A549 (cell line): ENCODE data around the gene PEAK3. TPM values are rescaled to one million over a fixed set of nuclear protein-coding genes. Genes with fewer than 3 reads are reported as not detected.

Experiments
- ATAC-seq, 2 experiments: fragments of 200-7000 bp in 1 of 2; fragments of >200 bp in 1 of 2; cut with Nextera tagmentation in 1 of 2; cut with Tn5 transposase in 1 of 2; 3 replicates each; pipeline versions ENCODE4 v1.8.0 to v1.9.1; 2018 to 2020; ENCODE audit warnings: mild to moderate bottlenecking in 1 of 2, moderate library complexity in 1 of 2
- CTCF ChIA-PET: fragments of 300-600 bp; sonication (Branson Sonifier 250); formaldehyde crosslinking; extraction: SDS; loops from one replicate; lab custom pipeline; 2021; ENCODE audit warnings: antibody characterized with exemption, inconsistent platforms; lab: Yijun Ruan, JAX
- POLR2A ChIA-PET: fragments of 350-600 bp; formaldehyde crosslinking; extraction: SDS; loops from one replicate; lab custom pipeline; 2021; ENCODE audit warnings: antibody characterized with exemption, inconsistent platforms; lab: Yijun Ruan, JAX
- DNase-seq, 2 experiments: peaks; one replicate each; pipeline versions ENCODE4 v3.0.0 to v3.0.0-alpha.2; 2011 to 2016; ENCODE audit warnings: low read depth in 1 of 2, low spot score in 1 of 2
- FAIRE-seq: peaks from 2 replicates; lab custom pipeline; 2011; peaks lifted over from hg19 to GRCh38; lab: Jason Lieb, UNC
- H3K27ac ChIP-seq, 2 experiments: fragments of >200 bp; sonication (Bioruptor Twin); formaldehyde crosslinking; 3 replicates each; pipeline ENCODE4 v1.5.1; 2016 to 2017
- H3K4me1 ChIP-seq: fragments of >200 bp; sonication (Bioruptor Twin); formaldehyde crosslinking; 3 replicates; pipeline ENCODE4 v1.6.1; 2016
- H3K4me2 ChIP-seq: fragments of >200 bp; sonication (Bioruptor Twin); formaldehyde crosslinking; 3 replicates; pipeline ENCODE4 v1.6.1; 2016
- H3K4me3 ChIP-seq: fragments of >200 bp; sonication (Bioruptor Twin); formaldehyde crosslinking; 3 replicates; pipeline ENCODE4 v1.5.1; 2016
- H3K9me3 ChIP-seq: fragments of >200 bp; sonication (Bioruptor Twin); formaldehyde crosslinking; 3 replicates; pipeline ENCODE4 v1.6.1; 2016
- BHLHE40 ChIP-seq: IDR thresholded peaks from 2 replicates; pipeline ENCODE4 v1.6.1; 2012; ENCODE audit warnings: low read depth, low read length, inconsistent platforms
- CHD2 ChIP-seq: fragments of 150-350 bp; IDR thresholded peaks from 2 replicates; pipeline ENCODE4 v1.6.1; 2014; ENCODE audit warnings: low read length; ENCODE audit not compliant: partially characterized antibody
- CHD4 ChIP-seq: fragments of 200-600 bp; sonication (generic); IDR thresholded peaks from 2 replicates; pipeline ENCODE4 v1.6.1; 2016; ENCODE audit warnings: antibody characterized with exemption, mild to moderate bottlenecking, borderline replicate concordance
- EHMT2 ChIP-seq: fragments of 200-600 bp; sonication (generic); IDR thresholded peaks from 2 replicates; pipeline ENCODE4 v1.6.1; 2016; ENCODE audit warnings: antibody characterized with exemption, low read depth, mild to moderate bottlenecking, moderate library complexity
- ESRRA ChIP-seq: fragments of 150-350 bp; IDR thresholded peaks from 2 replicates; pipeline ENCODE4 v1.6.1; 2014; ENCODE audit warnings: mild to moderate bottlenecking, low read length, borderline replicate concordance
- FOXS1 ChIP-seq: fragments of 250-450 bp; sonication (Bioruptor Pico); IDR thresholded peaks from 2 replicates; pipeline ENCODE4 v1.5.0; 2020; ENCODE audit warnings: mild to moderate bottlenecking, moderate library complexity
- GATA3 ChIP-seq: IDR thresholded peaks from 2 replicates; pipeline ENCODE4 v1.6.1; 2012; ENCODE audit warnings: borderline replicate concordance
- HDAC2 ChIP-seq: fragments of 200-600 bp; sonication (generic); IDR thresholded peaks from 2 replicates; pipeline ENCODE4 v1.6.1; 2016
- HOXA7 ChIP-seq: fragments of 250-450 bp; sonication (Bioruptor Pico); IDR thresholded peaks from 2 replicates; pipeline ENCODE4 v1.5.0; 2020; ENCODE audit warnings: mild to moderate bottlenecking, moderate library complexity
- HOXB5 ChIP-seq: fragments of 250-450 bp; sonication (Bioruptor Pico); IDR thresholded peaks from 2 replicates; pipeline ENCODE4 v1.5.0; 2020; ENCODE audit warnings: mild to moderate bottlenecking, moderate library complexity
- JUN ChIP-seq, 2 experiments: fragments of >200 bp; sonication (Bioruptor Twin); formaldehyde crosslinking; IDR thresholded peaks; 2 replicates in 1 of 2; 3 replicates in 1 of 2; pipeline ENCODE4 v1.6.1; 2016 to 2017
- KDM1A ChIP-seq: fragments of 200-600 bp; sonication (generic); IDR thresholded peaks from 2 replicates; pipeline ENCODE4 v1.6.1; 2016; ENCODE audit warnings: low read depth, mild to moderate bottlenecking
- KDM5A ChIP-seq: fragments of 200-600 bp; sonication (generic); IDR thresholded peaks from 2 replicates; pipeline ENCODE4 v1.6.1; 2016; ENCODE audit warnings: antibody characterized with exemption, mild to moderate bottlenecking
- NR3C1 ChIP-seq: fragments of >200 bp; sonication (Bioruptor Twin); formaldehyde crosslinking; IDR thresholded peaks from 3 replicates; pipeline ENCODE4 v1.6.1; 2017
- PHF8 ChIP-seq: fragments of 200-600 bp; sonication (generic); IDR thresholded peaks from 2 replicates; pipeline ENCODE4 v1.6.1; 2016; ENCODE audit warnings: low read depth, mild to moderate bottlenecking, antibody characterized with exemption, moderate library complexity, borderline replicate concordance
- POLR2A ChIP-seq: IDR thresholded peaks from 2 replicates; pipeline ENCODE4 v1.6.1; 2012; ENCODE audit warnings: mild to moderate bottlenecking, low read length
- RCOR1 ChIP-seq: fragments of 150-350 bp; IDR thresholded peaks from 2 replicates; pipeline ENCODE4 v1.6.1; 2014; ENCODE audit warnings: antibody characterized with exemption, low read length, low read depth
- RNF2 ChIP-seq: fragments of 200-600 bp; sonication (generic); IDR thresholded peaks from 2 replicates; pipeline ENCODE4 v1.6.1; 2016; ENCODE audit warnings: low read depth, mild to moderate bottlenecking, antibody characterized with exemption, moderate library complexity, borderline replicate concordance
- TFCP2L1 ChIP-seq: fragments of 250-450 bp; sonication (Bioruptor Pico); IDR thresholded peaks from 2 replicates; pipeline ENCODE4 v1.5.0; 2021; ENCODE audit warnings: mild to moderate bottlenecking
- ZNF302 ChIP-seq: fragments of 250-450 bp; sonication (Bioruptor Pico); IDR thresholded peaks from 2 replicates; pipeline ENCODE4 v1.9.0; 2021; ENCODE audit warnings: inconsistent platforms, mild to moderate bottlenecking, moderate library complexity
- ZSCAN20 ChIP-seq: fragments of 250-450 bp; sonication (Bioruptor Pico); IDR thresholded peaks from 2 replicates; pipeline ENCODE4 v1.8.0; 2022; ENCODE audit warnings: mild to moderate bottlenecking, moderate library complexity
- WGBS: methylation state at CpG from one replicate; pipeline ENCODE4 v1.1.6; 2017; ENCODE audit errors: missing lambda C conversion rate; 5-methylcytosine and 5-hydroxymethylcytosine counted together
- polyA plus RNA-seq, 4 experiments: library from polyadenylated mRNA; depleted of rRNA in 3 of 4; stranded (reverse); fragments of >200 nt; fragmentation: RNase III in 1 of 4; extraction: RNeasy Plus Mini Kit Qiagen cat#74134 plus additional on column Dnase treatment in 1 of 4; gene quantifications; 2 replicates in 3 of 4; 3 replicates in 1 of 4; pipeline ENCODE4 v1.2.3, GENCODE V29; 2011 to 2017
- TF ChIP-seq, protein P1 (sequence below): fragments of >200 bp; sonication (Bioruptor Twin); formaldehyde crosslinking; IDR thresholded peaks from 3 replicates; pipeline ENCODE4 v1.6.1; 2016
- TF ChIP-seq, protein P2 (sequence below): IDR thresholded peaks from 2 replicates; pipeline ENCODE4 v1.6.1; 2012
- TF ChIP-seq, protein P3 (sequence below): fragments of >200 bp; sonication (Bioruptor Twin); formaldehyde crosslinking; IDR thresholded peaks from 3 replicates; pipeline ENCODE4 v1.5.1; 2016
- TF ChIP-seq, protein P4 (sequence below): IDR thresholded peaks from 2 replicates; pipeline ENCODE4 v1.6.1; 2012
- TF ChIP-seq, protein P5 (sequence below): fragments of 200-600 bp; sonication (generic); IDR thresholded peaks from 2 replicates; pipeline ENCODE4 v1.6.1; 2016; ENCODE audit warnings: antibody characterized with exemption, mild to moderate bottlenecking, moderate library complexity
- TF ChIP-seq, protein P6 (sequence below): fragments of >200 bp; sonication (Bioruptor Twin); formaldehyde crosslinking; IDR thresholded peaks from 2 replicates; pipeline ENCODE4 v1.6.1; 2016
- TF ChIP-seq, protein P7 (sequence below): IDR thresholded peaks from 2 replicates; pipeline ENCODE4 v1.6.1; 2012; ENCODE audit warnings: low read depth, borderline replicate concordance
- TF ChIP-seq, protein P8 (sequence below): fragments of 450-650 bp; IDR thresholded peaks from 2 replicates; pipeline ENCODE4 v1.6.1; 2014; ENCODE audit warnings: antibody characterized with exemption

The PEAK3 gene
- polyA plus RNA-seq, 2 of the 4 experiments (the other 2 are of a cell fraction), result not detected

DNA sequence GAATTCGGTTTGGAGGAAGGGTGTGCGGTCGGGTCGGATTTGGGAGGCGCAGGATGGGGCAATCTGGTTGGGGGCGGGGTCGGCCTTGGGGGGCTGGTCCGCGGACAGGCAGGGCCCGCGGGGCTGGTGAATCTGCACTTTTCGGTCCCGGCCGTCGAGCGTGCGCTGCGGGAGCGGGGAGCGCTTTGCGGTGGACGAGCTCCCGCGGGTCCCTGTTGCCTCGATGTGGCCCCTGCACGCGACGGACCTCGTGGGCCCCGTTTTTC lies 11.9 kb downstream of the PEAK3 start (continued):
- TF ChIP-seq RNF2, result no peak
- no peak for TF ChIP-seq RCOR1

DNA sequence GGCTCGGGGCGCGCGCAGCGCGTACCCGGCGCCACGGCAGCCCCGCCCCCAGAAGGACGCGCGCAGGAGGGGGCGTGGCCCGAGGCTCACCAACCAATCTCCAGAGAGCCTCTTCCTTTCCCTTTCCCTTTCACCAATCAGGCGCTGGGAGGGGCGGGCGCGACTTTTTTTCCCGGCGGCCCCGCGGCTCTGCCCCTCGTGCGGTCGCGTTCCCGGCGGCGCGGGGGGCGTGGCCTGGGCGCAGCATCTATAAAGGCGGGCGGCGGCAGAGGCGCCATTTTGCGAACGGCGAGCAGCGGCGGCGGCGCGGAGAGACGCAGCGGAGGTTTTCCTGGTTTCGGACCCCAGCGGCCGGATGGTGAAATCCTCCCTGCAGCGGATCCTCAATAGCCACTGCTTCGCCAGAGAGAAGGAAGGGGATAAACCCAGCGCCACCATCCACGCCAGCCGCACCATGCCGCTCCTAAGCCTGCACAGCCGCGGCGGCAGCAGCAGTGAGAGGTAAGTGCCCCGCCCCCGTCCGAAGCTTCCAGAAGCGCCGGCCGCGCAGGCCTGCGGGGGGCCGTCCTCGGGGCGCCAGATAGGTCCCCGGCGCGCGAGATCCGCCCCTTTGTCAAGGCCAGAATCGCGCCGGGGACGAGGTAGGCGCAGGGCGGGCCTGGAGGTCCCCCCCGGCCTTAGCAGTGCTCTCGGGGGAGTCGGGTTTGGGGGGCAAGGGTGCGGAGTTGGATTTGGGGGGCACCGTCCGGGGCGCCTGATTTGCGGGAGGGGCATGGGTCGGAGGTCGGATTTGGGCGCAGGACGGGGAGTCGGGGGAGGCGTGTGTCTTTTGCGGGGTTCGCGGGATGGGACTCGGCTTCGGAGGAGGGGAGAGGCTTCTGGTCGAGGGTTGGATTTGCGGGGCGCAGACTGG lies 12.5 kb downstream of the PEAK3 start:
- POLR2A ChIA-PET, result no interaction called here
- WGBS, result 0% methylated on average over 5 of the region's 103 CpGs
- TF ChIP-seq, protein P1, sequence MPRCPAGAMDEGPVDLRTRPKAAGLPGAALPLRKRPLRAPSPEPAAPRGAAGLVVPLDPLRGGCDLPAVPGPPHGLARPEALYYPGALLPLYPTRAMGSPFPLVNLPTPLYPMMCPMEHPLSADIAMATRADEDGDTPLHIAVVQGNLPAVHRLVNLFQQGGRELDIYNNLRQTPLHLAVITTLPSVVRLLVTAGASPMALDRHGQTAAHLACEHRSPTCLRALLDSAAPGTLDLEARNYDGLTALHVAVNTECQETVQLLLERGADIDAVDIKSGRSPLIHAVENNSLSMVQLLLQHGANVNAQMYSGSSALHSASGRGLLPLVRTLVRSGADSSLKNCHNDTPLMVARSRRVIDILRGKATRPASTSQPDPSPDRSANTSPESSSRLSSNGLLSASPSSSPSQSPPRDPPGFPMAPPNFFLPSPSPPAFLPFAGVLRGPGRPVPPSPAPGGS, result peak; percentile 95
- TF ChIP-seq, protein P2, sequence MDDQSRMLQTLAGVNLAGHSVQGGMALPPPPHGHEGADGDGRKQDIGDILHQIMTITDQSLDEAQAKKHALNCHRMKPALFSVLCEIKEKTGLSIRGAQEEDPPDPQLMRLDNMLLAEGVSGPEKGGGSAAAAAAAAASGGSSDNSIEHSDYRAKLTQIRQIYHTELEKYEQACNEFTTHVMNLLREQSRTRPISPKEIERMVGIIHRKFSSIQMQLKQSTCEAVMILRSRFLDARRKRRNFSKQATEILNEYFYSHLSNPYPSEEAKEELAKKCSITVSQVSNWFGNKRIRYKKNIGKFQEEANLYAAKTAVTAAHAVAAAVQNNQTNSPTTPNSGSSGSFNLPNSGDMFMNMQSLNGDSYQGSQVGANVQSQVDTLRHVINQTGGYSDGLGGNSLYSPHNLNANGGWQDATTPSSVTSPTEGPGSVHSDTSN, result no peak
- TF ChIP-seq, protein P3, sequence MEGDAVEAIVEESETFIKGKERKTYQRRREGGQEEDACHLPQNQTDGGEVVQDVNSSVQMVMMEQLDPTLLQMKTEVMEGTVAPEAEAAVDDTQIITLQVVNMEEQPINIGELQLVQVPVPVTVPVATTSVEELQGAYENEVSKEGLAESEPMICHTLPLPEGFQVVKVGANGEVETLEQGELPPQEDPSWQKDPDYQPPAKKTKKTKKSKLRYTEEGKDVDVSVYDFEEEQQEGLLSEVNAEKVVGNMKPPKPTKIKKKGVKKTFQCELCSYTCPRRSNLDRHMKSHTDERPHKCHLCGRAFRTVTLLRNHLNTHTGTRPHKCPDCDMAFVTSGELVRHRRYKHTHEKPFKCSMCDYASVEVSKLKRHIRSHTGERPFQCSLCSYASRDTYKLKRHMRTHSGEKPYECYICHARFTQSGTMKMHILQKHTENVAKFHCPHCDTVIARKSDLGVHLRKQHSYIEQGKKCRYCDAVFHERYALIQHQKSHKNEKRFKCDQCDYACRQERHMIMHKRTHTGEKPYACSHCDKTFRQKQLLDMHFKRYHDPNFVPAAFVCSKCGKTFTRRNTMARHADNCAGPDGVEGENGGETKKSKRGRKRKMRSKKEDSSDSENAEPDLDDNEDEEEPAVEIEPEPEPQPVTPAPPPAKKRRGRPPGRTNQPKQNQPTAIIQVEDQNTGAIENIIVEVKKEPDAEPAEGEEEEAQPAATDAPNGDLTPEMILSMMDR, result no peak
- no peak for TF ChIP-seq HOXA7 (CRISPR knock-in tag)
- TF ChIP-seq, protein P4, sequence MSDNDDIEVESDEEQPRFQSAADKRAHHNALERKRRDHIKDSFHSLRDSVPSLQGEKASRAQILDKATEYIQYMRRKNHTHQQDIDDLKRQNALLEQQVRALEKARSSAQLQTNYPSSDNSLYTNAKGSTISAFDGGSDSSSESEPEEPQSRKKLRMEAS, result peak; percentile 70
- TF ChIP-seq JUN (IDR thresholded peaks at IDR 0.05), result peak; percentile 95 to 98
- TF ChIP-seq TFCP2L1 (CRISPR knock-in tag), result no peak; the same call in 1 of the 2 replicates
- no peak for TF ChIP-seq HOXB5 (CRISPR knock-in tag)
- TF ChIP-seq POLR2A, result peak; percentile 93
- TF ChIP-seq CHD4, result no peak
- TF ChIP-seq, protein P5, sequence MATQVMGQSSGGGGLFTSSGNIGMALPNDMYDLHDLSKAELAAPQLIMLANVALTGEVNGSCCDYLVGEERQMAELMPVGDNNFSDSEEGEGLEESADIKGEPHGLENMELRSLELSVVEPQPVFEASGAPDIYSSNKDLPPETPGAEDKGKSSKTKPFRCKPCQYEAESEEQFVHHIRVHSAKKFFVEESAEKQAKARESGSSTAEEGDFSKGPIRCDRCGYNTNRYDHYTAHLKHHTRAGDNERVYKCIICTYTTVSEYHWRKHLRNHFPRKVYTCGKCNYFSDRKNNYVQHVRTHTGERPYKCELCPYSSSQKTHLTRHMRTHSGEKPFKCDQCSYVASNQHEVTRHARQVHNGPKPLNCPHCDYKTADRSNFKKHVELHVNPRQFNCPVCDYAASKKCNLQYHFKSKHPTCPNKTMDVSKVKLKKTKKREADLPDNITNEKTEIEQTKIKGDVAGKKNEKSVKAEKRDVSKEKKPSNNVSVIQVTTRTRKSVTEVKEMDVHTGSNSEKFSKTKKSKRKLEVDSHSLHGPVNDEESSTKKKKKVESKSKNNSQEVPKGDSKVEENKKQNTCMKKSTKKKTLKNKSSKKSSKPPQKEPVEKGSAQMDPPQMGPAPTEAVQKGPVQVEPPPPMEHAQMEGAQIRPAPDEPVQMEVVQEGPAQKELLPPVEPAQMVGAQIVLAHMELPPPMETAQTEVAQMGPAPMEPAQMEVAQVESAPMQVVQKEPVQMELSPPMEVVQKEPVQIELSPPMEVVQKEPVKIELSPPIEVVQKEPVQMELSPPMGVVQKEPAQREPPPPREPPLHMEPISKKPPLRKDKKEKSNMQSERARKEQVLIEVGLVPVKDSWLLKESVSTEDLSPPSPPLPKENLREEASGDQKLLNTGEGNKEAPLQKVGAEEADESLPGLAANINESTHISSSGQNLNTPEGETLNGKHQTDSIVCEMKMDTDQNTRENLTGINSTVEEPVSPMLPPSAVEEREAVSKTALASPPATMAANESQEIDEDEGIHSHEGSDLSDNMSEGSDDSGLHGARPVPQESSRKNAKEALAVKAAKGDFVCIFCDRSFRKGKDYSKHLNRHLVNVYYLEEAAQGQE, result 0 out of 2 replicates have a peak, but pooled peaks have one; percentile 16
- no peak for TF ChIP-seq NR3C1
- no peak for TF ChIP-seq FOXS1
- TF ChIP-seq, protein P6, sequence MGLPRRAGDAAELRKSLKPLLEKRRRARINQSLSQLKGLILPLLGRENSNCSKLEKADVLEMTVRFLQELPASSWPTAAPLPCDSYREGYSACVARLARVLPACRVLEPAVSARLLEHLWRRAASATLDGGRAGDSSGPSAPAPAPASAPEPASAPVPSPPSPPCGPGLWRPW, result no peak
- TF ChIP-seq KDM1A, result no peak
- peak; percentile 44; the same call in 1 of the 2 replicates for TF ChIP-seq HDAC2
- no peak for TF ChIP-seq ZSCAN20 (CRISPR knock-in tag)
- no peak for TF ChIP-seq BHLHE40
- TF ChIP-seq CHD2, result peak; percentile 11
- TF ChIP-seq, protein P7, sequence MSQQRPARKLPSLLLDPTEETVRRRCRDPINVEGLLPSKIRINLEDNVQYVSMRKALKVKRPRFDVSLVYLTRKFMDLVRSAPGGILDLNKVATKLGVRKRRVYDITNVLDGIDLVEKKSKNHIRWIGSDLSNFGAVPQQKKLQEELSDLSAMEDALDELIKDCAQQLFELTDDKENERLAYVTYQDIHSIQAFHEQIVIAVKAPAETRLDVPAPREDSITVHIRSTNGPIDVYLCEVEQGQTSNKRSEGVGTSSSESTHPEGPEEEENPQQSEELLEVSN, result no peak
- TF ChIP-seq ZNF302 (CRISPR knock-in tag), result no peak
- peak; percentile 84 for TF ChIP-seq PHF8
- TF ChIP-seq KDM5A, result 0 out of 2 replicates have a peak, but pooled peaks have one; percentile 2
- TF ChIP-seq, protein P8, sequence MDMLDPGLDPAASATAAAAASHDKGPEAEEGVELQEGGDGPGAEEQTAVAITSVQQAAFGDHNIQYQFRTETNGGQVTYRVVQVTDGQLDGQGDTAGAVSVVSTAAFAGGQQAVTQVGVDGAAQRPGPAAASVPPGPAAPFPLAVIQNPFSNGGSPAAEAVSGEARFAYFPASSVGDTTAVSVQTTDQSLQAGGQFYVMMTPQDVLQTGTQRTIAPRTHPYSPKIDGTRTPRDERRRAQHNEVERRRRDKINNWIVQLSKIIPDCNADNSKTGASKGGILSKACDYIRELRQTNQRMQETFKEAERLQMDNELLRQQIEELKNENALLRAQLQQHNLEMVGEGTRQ, result peak; percentile 26; the same call in 1 of the 2 replicates
- TF ChIP-seq GATA3, result peak; percentile 15; the same call in 1 of the 2 replicates
- no peak for TF ChIP-seq RCOR1
- no peak for TF ChIP-seq ESRRA
- no peak for TF ChIP-seq EHMT2
- TF ChIP-seq, all 56 proteins: peak for 11
- CTCF ChIA-PET, result interaction anchor here (0.5 to 1.0 kb wide), 2 partner anchors 9 to 32 kb away, joined by 3 to 4 read pairs; no protein-coding TSS in a partner anchor
- peak; percentile 94 to 95 for DNase-seq
- Histone ChIP-seq H3K27ac (peak overlapping the region; percentile 98), H3K4me1 (peaks cover 28% of the 10 kb centered on the region), H3K4me2 (peak overlapping the region; percentile 92), H3K4me3 (peak overlapping the region; percentile 100), H3K9me3 (no peaks in the 10 kb centered on the region)
- peak; percentile 70 to 83 for ATAC-seq
- no peak for FAIRE-seq
